GM23248 (cell line): Measurements from ENCODE around the gene RIT2.

ENCODE experiments used
- EZH2 ChIP-seq: fragments of 200-600 bp; sonication (generic); IDR thresholded peaks from 2 replicates; pipeline ENCODE4 v1.6.1; 2018; ENCODE audit warnings: antibody characterized with exemption, mild to moderate bottlenecking; ENCODE audit not compliant: insufficient read depth, poor library complexity, severe bottlenecking
- EZH2phosphoT487 ChIP-seq: fragments of 200-600 bp; sonication (generic); IDR thresholded peaks from 2 replicates; pipeline ENCODE4 v1.6.1; 2018; ENCODE audit warnings: antibody characterized with exemption, moderate library complexity, mild to moderate bottlenecking, low read depth; ENCODE audit not compliant: insufficient read depth

GRCh38 chr18:42839408-42839807 is 276.1 kb downstream of the RIT2 start:
- TF ChIP-seq EZH2phosphoT487 (no peak), EZH2 (no peak)
